GM12878 (cell line): ENCODE measurements around the gene SLC2A4RG. TPM values are rescaled to one million over a fixed set of nuclear protein-coding genes. Genes with fewer than 3 reads are reported as not detected.

Experiments used
- BMI1 ChIP-seq: fragments of 450-650 bp; IDR thresholded peaks from 2 replicates; pipeline ENCODE4 v1.6.1; 2016; ENCODE audit warnings: mild to moderate bottlenecking, moderate library complexity, borderline replicate concordance
- CHD1 ChIP-seq: IDR thresholded peaks from 2 replicates; pipeline ENCODE4 v1.6.1; 2012; ENCODE audit warnings: low read depth, low read length, improper control_type of control experiment
- CHD2 ChIP-seq: IDR thresholded peaks from 2 replicates; pipeline ENCODE4 v1.6.1; 2011; ENCODE audit warnings: low read depth, low read length, improper control_type of control experiment, borderline replicate concordance
- EZH2 ChIP-seq: IDR thresholded peaks from 2 replicates; pipeline ENCODE4 v1.6.1; 2012; ENCODE audit warnings: low read depth, mild to moderate bottlenecking, control low read depth, inconsistent platforms, low read length, borderline replicate concordance; ENCODE audit not compliant: control insufficient read depth
- HDGF ChIP-seq: fragments of 450-650 bp; IDR thresholded peaks from 2 replicates; pipeline ENCODE4 v1.6.1; 2016; ENCODE audit warnings: antibody characterized with exemption
- KAT2A ChIP-seq: conservative IDR thresholded peaks from 2 replicates; pipeline ENCODE4 v1.6.1; 2011; ENCODE audit warnings: low read depth, low read length; ENCODE audit not compliant: control insufficient read depth
- MAX ChIP-seq: IDR thresholded peaks from 2 replicates; pipeline ENCODE4 v1.6.1; 2012; ENCODE audit warnings: low read depth, low read length, improper control_type of control experiment
- MLLT1 ChIP-seq: fragments of 450-650 bp; IDR thresholded peaks from 2 replicates; pipeline ENCODE4 v1.6.1; 2016; ENCODE audit warnings: mild to moderate bottlenecking
- MYB ChIP-seq: fragments of 150-350 bp; IDR thresholded peaks from 2 replicates; pipeline ENCODE4 v1.6.1; 2014; ENCODE audit warnings: mild to moderate bottlenecking, low read depth, low read length, borderline replicate concordance
- NRF1 ChIP-seq: conservative IDR thresholded peaks from 2 replicates; pipeline ENCODE4 v1.6.1; 2011; ENCODE audit warnings: mild to moderate bottlenecking, low read depth, low read length, improper control_type of control experiment
- PAX8 ChIP-seq: fragments of 450-650 bp; IDR thresholded peaks from 2 replicates; pipeline ENCODE4 v1.6.1; 2017; ENCODE audit warnings: mild to moderate bottlenecking, moderate library complexity
- PKNOX1 ChIP-seq: fragments of 450-650 bp; IDR thresholded peaks from 2 replicates; pipeline ENCODE4 v1.6.1; 2016; ENCODE audit warnings: mild to moderate bottlenecking
- PML ChIP-seq: IDR thresholded peaks from 2 replicates; pipeline ENCODE4 v1.6.1; 2012; ENCODE audit warnings: low read length, inconsistent platforms
- RAD51 ChIP-seq: fragments of 450-650 bp; IDR thresholded peaks from 2 replicates; pipeline ENCODE4 v1.6.1; 2016; ENCODE audit warnings: moderate library complexity, mild to moderate bottlenecking, inconsistent platforms
- RCOR1 ChIP-seq: conservative IDR thresholded peaks from 2 replicates; pipeline ENCODE4 v1.6.1; 2012; ENCODE audit warnings: low read depth, low read length, improper control_type of control experiment
- SMAD1 ChIP-seq: fragments of 450-650 bp; IDR thresholded peaks from 2 replicates; pipeline ENCODE4 v1.6.1; 2018; ENCODE audit warnings: mild to moderate bottlenecking, low read depth; ENCODE audit not compliant: partially characterized antibody
- SMARCA5 ChIP-seq: fragments of 450-650 bp; IDR thresholded peaks from 2 replicates; pipeline ENCODE4 v1.6.1; 2017; ENCODE audit warnings: mild to moderate bottlenecking
- SRF ChIP-seq, 2 experiments: IDR thresholded peaks; 2 replicates each; pipeline ENCODE4 v1.6.1; 2011; ENCODE audit warnings: low read depth in 2 of 2, low read length in 2 of 2, mild to moderate bottlenecking in 1 of 2, moderate library complexity in 1 of 2
- SUZ12 ChIP-seq: fragments of 200-600 bp; sonication (generic); IDR thresholded peaks from one replicate; pipeline ENCODE4 v1.6.1; 2018; ENCODE audit warnings: antibody characterized with exemption, mild to moderate bottlenecking; ENCODE audit not compliant: unreplicated experiment
- TAF1 ChIP-seq: IDR thresholded peaks from 2 replicates; pipeline ENCODE4 v1.6.1; 2011; ENCODE audit warnings: mild to moderate bottlenecking, low read depth, low read length, borderline replicate concordance
- WRNIP1 ChIP-seq: IDR thresholded peaks from 2 replicates; pipeline ENCODE4 v1.6.1; 2011; ENCODE audit warnings: low read depth, low read length, improper control_type of control experiment, borderline replicate concordance
- YBX1 ChIP-seq: fragments of 450-650 bp; IDR thresholded peaks from 2 replicates; pipeline ENCODE4 v1.6.1; 2016; ENCODE audit warnings: antibody characterized with exemption
- YY1 ChIP-seq: IDR thresholded peaks from 2 replicates; pipeline ENCODE4 v1.6.1; 2011; ENCODE audit warnings: low read depth, mild to moderate bottlenecking, low read length
- ZNF207 ChIP-seq: fragments of 450-650 bp; IDR thresholded peaks from 2 replicates; pipeline ENCODE4 v1.6.1; 2014; ENCODE audit warnings: antibody characterized with exemption, mild to moderate bottlenecking, borderline replicate concordance
- ZNF217 ChIP-seq: fragments of 450-650 bp; IDR thresholded peaks from 2 replicates; pipeline ENCODE4 v1.6.1; 2017; ENCODE audit warnings: antibody characterized with exemption, mild to moderate bottlenecking
- ZNF687 ChIP-seq: fragments of 450-650 bp; IDR thresholded peaks from 2 replicates; pipeline ENCODE4 v1.6.1; 2017; ENCODE audit warnings: mild to moderate bottlenecking, moderate library complexity
- polyA plus RNA-seq, 11 experiments: library from polyadenylated mRNA; depleted of rRNA in 4 of 11; unstranded in 6 of 11; stranded (reverse) in 5 of 11; fragments of >200 nt; fragmentation: Nextera tagmentation in 4 of 11; fragmentation: Illumina TruSeq in 1 of 11; extraction: Ambion mirVana in 4 of 11; extraction: Trizol in 1 of 11; gene quantifications; 1 replicate in 1 of 11; 2 replicates in 10 of 11; pipeline versions ENCODE4 v1.2.1 to v1.2.3, GENCODE V29; 2011 to 2016; ENCODE audit warnings: inconsistent platforms in 2 of 11, missing spikeins in 2 of 11, low read depth in 1 of 11
- total RNA-seq, 4 experiments: library from RNA; depleted of rRNA in 3 of 4; stranded (reverse); fragments of >200 nt in 3 of 4; fragmentation: Illumina TruSeq in 1 of 4; extraction: Trizol in 1 of 4; gene quantifications; 2 replicates each; pipeline versions ENCODE4 v1.2.1 to v1.2.3, GENCODE V29; 2013 to 2021

The SLC2A4RG gene
- total and polyA plus RNA-seq, 10 of the 15 experiments (the other 5 are each of a cell fraction or from before 2014, with no cell fraction given) = 0.34 to 65.9 (median 13.3) TPM

GRCh38 chr20:63698739-63699465 lies 40.7 kb upstream of the SLC2A4RG start (continued):
- TF ChIP-seq MLLT1 (no peak), MYB (no peak), NRF1 (no peak), ZNF687 (no peak), CHD1 (no peak), HDGF (0 out of 2 replicates have a peak, but pooled peaks have one; percentile 36), ZNF207 (no peak), ZNF217 (no peak), MAX (no peak), PAX8 (no peak), KAT2A (no peak), YBX1 (no peak), TAF1 (no peak), PML (no peak; the same call in 1 of the 2 replicates), WRNIP1 (no peak), EZH2 (no peak), RAD51 (no peak), SRF (IDR thresholded peaks at IDR 0.05; ENCODE audit: low read depth in 2 of 2, low read length in 2 of 2) (no peak), YY1 (no peak), CHD2 (0 out of 2 replicates have a peak, but pooled peaks have one; percentile 42), SUZ12 (no peak), SMARCA5 (0 out of 2 replicates have a peak, but pooled peaks have one; percentile 6), RCOR1 (no peak), BMI1 (no peak), PKNOX1 (no peak), SMAD1 (no peak)
